HCT116 (cell line): ENCODE measurements around the gene RIN1. TPM values are rescaled to one million over a fixed set of nuclear protein-coding genes. Genes with fewer than 3 reads are reported as not detected.

Experiments
- ATAC-seq: fragments of 200-7000 bp; cut with Tn5 transposase; 2 replicates; pipeline ENCODE4 v1.9.1; 2020; ENCODE audit warnings: mild to moderate bottlenecking, moderate library complexity
- BruUV-seq: library from RNA; stranded (reverse); fragments of 400-500 nt; replicated peaks from 2 replicates; lab custom pipeline; 2021; lab: Mats Ljungman, UMichigan
- CTCF ChIA-PET: fragments of 300-600 bp; sonication (Branson Sonifier 250); formaldehyde crosslinking; loops from one replicate; lab custom pipeline; 2021; ENCODE audit warnings: antibody characterized with exemption; lab: Charles Lee
- POLR2A ChIA-PET: fragments of 300-600, 350-600 bp; sonication (Branson Sonifier 250); formaldehyde crosslinking; loops from one replicate; lab custom pipeline; 2021; ENCODE audit warnings: antibody characterized with exemption; lab: Charles Lee
- RAD21 ChIA-PET, 2 experiments: fragments of 300-600 bp; sonication (Branson Sonifier 250); formaldehyde crosslinking; loops; one replicate each; lab custom pipeline; 2023; ENCODE audit warnings: low total read pairs in 2 of 2; ENCODE audit not compliant: uncharacterized antibody in 2 of 2, unreplicated experiment in 2 of 2, low non-redundant PET in 1 of 2; lab: Charles Lee
- DNase-seq: peaks from one replicate; pipeline ENCODE4 v3.0.0-alpha.2; 2010; ENCODE audit warnings: low read depth, low spot score
- H2AFZ ChIP-seq: fragments of 200-600 bp; shearing (Covaris generic), sonication (generic); 2 replicates; pipeline ENCODE4 v1.6.1; 2017; ENCODE audit warnings: low read depth, mixed run types, mixed read lengths, antibody characterized with exemption, low read length; ENCODE audit not compliant: poor library complexity, severe bottlenecking
- H3K27ac ChIP-seq: 2 replicates; pipeline ENCODE4 v1.5.1; 2012; ENCODE audit warnings: low read depth, low read length
- H3K27me3 ChIP-seq: fragments of 200-600 bp; sonication (generic); 2 replicates; pipeline ENCODE4 v1.6.1; 2016; ENCODE audit warnings: mixed run types, low read length, mixed read lengths; ENCODE audit not compliant: insufficient read depth
- H3K36me3 ChIP-seq, 2 experiments: fragments of 200-500 bp in 1 of 2; fragments of 200-600 bp in 1 of 2; sonication (Bioruptor generic) in 1 of 2; sonication (generic) in 1 of 2; 2 replicates each; pipeline versions ENCODE4 v1.5.1 to v1.6.1; 2014 to 2016; ENCODE audit warnings: low read length in 2 of 2, inconsistent platforms in 1 of 2, mixed read lengths in 1 of 2, mixed run types in 1 of 2; ENCODE audit not compliant: insufficient read depth in 2 of 2, control insufficient read depth in 1 of 2
- H3K4me1 ChIP-seq, 2 experiments: fragments of 200-600 bp in 1 of 2; sonication (generic) in 1 of 2; 2 replicates each; pipeline versions ENCODE4 v1.5.1 to v1.6.1; 2012 to 2017; ENCODE audit warnings: low read length in 2 of 2, inconsistent platforms in 1 of 2, mild to moderate bottlenecking in 1 of 2, mixed read lengths in 1 of 2, mixed run types in 1 of 2, moderate library complexity in 1 of 2; ENCODE audit not compliant: insufficient read depth in 2 of 2, control insufficient read depth in 1 of 2
- H3K4me2 ChIP-seq: fragments of 200-600 bp; sonication (generic); 2 replicates; pipeline ENCODE4 v1.6.1; 2017; ENCODE audit warnings: mixed run types, low read length, mixed read lengths
- H3K4me3 ChIP-seq, 2 experiments: fragments of 200-600 bp in 1 of 2; sonication (generic) in 1 of 2; replicated peaks in 1 of 2; 2 replicates each; pipeline ENCODE4 v1.5.1; 2011 to 2016; ENCODE audit warnings: low read length in 2 of 2, control low read depth in 1 of 2, low read depth in 1 of 2, mild to moderate bottlenecking in 1 of 2, mixed read lengths in 1 of 2, mixed run types in 1 of 2
- H3K79me2 ChIP-seq: fragments of 200-600 bp; sonication (generic); 2 replicates; pipeline ENCODE4 v1.6.1; 2017; ENCODE audit warnings: mild to moderate bottlenecking, mixed run types, low read length, moderate library complexity, mixed read lengths; ENCODE audit not compliant: insufficient read depth
- H3K9ac ChIP-seq: fragments of 200-600 bp; sonication (generic); 2 replicates; pipeline ENCODE4 v1.6.1; 2016; ENCODE audit warnings: low read length, mixed read lengths
- H3K9me2 ChIP-seq: fragments of 200-600 bp; sonication (generic), shearing (Covaris generic); 2 replicates; pipeline ENCODE4 v1.6.1; 2017; ENCODE audit warnings: mixed run types, mild to moderate bottlenecking, moderate library complexity; ENCODE audit not compliant: insufficient read depth
- H3K9me3 ChIP-seq, 2 experiments: fragments of 200-500 bp in 1 of 2; fragments of 200-600 bp in 1 of 2; sonication (Bioruptor generic) in 1 of 2; sonication (generic) in 1 of 2; 2 replicates each; pipeline ENCODE4 v1.6.1; 2014 to 2017; ENCODE audit warnings: low read length in 2 of 2, mixed read lengths in 2 of 2, inconsistent platforms in 1 of 2, low read depth in 1 of 2, mild to moderate bottlenecking in 1 of 2, mixed run types in 1 of 2, moderate library complexity in 1 of 2; ENCODE audit not compliant: control insufficient read depth in 1 of 2, insufficient read depth in 1 of 2
- H4K20me1 ChIP-seq: fragments of 200-600 bp; sonication (generic), shearing (Covaris generic); 2 replicates; pipeline ENCODE4 v1.6.1; 2017; ENCODE audit warnings: mixed run types, mild to moderate bottlenecking, moderate library complexity; ENCODE audit not compliant: insufficient read depth
- CBX3 ChIP-seq: IDR thresholded peaks from 2 replicates; pipeline ENCODE4 v1.6.1; 2012; ENCODE audit warnings: low read depth
- CEBPB ChIP-seq: IDR thresholded peaks from 2 replicates; pipeline ENCODE4 v1.6.1; 2012; ENCODE audit warnings: low read depth
- EGR1 ChIP-seq: IDR thresholded peaks from 2 replicates; pipeline ENCODE4 v1.6.1; 2012; ENCODE audit warnings: low read depth
- ELF1 ChIP-seq: IDR thresholded peaks from 2 replicates; pipeline ENCODE4 v1.6.1; 2012; ENCODE audit warnings: low read depth, borderline replicate concordance
- POLR2AphosphoS5 ChIP-seq: IDR thresholded peaks from 2 replicates; pipeline ENCODE4 v1.6.1; 2011; ENCODE audit warnings: mild to moderate bottlenecking, low read depth, low read length, moderate library complexity
- SIN3A ChIP-seq: IDR thresholded peaks from 2 replicates; pipeline ENCODE4 v1.6.1; 2012; ENCODE audit warnings: low read depth
- SRF ChIP-seq: IDR thresholded peaks from 2 replicates; pipeline ENCODE4 v1.6.1; 2012; ENCODE audit warnings: low read depth
- ZFX ChIP-seq: fragments of 450-650 bp; IDR thresholded peaks from 2 replicates; pipeline ENCODE4 v1.6.1; 2017
- intact Hi-C: fragments of 100-400 bp; cut with micrococcal nuclease; formaldehyde crosslinking; loops from 2 replicates; pipeline ENCODE4 v1.10.0; 2022
- total RNA-seq: library from RNA; stranded (reverse); gene quantifications from one replicate; pipeline ENCODE4 v1.2.1, GENCODE V29; 2021; ENCODE audit not compliant: unreplicated experiment
- TF ChIP-seq, protein P1 (sequence below): IDR thresholded peaks from 2 replicates; pipeline ENCODE4 v1.6.1; 2011; ENCODE audit warnings: mild to moderate bottlenecking, low read length, moderate library complexity; ENCODE audit not compliant: insufficient replicate concordance; ENCODE audit errors: extremely low read depth
- TF ChIP-seq, protein P2 (sequence below): IDR thresholded peaks from 2 replicates; pipeline ENCODE4 v1.6.1; 2012
- TF ChIP-seq, protein P3 (sequence below), 3 experiments: fragments of 200-600 bp in 1 of 3; sonication (generic) in 1 of 3; IDR thresholded peaks in 2 of 3; conservative IDR thresholded peaks in 1 of 3; 2 replicates each; pipeline ENCODE4 v1.5.1; 2012 to 2017; ENCODE audit warnings: low read depth in 2 of 3, low read length in 2 of 3, antibody characterized with exemption in 1 of 3, borderline replicate concordance in 1 of 3, control low read depth in 1 of 3, mild to moderate bottlenecking in 1 of 3, mixed read lengths in 1 of 3, mixed run types in 1 of 3, moderate library complexity in 1 of 3; ENCODE audit not compliant: insufficient read depth in 1 of 3
- TF ChIP-seq, protein P4 (sequence below): IDR thresholded peaks from 2 replicates; pipeline ENCODE4 v1.6.1; 2012

Gene RIN1
- total RNA-seq, 1 experiment from 2014 or later: 38.7 TPM

DNA sequence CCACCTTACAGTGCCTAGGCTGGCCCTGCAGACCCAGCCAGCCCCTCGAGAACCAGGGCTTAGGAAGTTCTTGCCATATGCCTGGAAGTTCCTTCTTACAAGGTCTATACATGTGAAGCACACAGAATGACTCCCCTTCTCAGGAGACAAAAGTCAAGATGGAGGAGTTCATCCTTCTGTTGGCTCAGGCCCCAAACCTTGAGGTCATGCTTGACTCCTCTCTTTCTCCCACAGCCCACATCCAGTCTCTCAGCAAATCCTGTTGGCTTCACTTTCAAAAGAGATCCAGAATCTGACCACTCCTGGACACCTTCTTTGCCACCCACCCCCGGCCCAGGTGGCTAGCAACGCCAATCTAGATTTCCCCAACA, 17.6 kb downstream of the RIN1 start (continued):
- TF ChIP-seq, protein P1, sequence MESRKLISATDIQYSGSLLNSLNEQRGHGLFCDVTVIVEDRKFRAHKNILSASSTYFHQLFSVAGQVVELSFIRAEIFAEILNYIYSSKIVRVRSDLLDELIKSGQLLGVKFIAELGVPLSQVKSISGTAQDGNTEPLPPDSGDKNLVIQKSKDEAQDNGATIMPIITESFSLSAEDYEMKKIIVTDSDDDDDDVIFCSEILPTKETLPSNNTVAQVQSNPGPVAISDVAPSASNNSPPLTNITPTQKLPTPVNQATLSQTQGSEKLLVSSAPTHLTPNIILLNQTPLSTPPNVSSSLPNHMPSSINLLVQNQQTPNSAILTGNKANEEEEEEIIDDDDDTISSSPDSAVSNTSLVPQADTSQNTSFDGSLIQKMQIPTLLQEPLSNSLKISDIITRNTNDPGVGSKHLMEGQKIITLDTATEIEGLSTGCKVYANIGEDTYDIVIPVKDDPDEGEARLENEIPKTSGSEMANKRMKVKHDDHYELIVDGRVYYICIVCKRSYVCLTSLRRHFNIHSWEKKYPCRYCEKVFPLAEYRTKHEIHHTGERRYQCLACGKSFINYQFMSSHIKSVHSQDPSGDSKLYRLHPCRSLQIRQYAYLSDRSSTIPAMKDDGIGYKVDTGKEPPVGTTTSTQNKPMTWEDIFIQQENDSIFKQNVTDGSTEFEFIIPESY: no peak
- TF ChIP-seq ZFX: no peak
- TF ChIP-seq SIN3A: no peak
- no peak for TF ChIP-seq EGR1
- no peak for TF ChIP-seq SRF
- TF ChIP-seq, all 23 proteins: peak for 0

DNA sequence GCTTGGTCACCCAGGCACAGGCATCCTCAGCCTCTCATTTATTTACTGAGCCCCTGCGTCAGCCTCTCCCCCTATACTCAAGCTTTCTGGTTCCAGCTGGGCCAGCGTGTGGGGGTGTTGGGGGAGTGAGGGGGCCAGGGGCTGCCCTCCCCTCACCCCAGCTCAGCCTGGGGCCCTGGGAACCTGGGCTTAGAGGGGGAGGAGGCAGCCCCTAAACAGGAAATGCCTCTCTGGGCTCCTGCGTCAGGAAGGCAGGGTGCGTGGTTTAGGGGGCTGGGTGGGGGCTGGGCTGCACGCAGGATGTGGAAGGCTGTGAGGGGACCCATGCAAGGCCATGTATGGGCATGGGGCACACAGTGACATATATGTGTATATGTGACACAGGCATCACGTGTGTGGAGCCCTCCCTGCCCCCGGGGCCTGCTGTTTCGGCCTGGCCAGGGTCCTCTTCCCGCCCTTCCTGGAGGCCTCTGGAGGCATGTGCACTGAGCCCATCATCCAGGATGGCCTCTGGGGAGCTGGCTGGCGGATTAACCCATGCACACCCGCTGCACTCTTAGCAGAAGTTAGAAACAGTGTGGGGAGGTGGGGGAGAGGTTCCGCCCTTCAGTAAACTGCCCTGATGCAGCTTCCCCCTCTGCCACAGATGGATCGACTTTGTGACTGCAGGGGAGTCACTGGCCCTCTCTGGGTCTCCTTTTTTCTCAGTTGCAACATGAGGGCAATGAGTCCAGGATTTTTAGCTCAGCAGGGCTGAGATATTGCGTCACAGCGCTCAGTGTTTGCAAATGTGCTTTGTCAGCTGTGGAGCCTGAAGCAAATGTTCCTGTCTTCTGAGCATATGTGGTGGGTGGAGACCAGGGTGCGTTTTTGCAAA, 18.3 kb downstream of the RIN1 start:
- TF ChIP-seq ELF1 (no peak), POLR2AphosphoS5 (no peak), CEBPB (no peak), CBX3 (no peak), SRF (no peak)
- TF ChIP-seq, protein P2, sequence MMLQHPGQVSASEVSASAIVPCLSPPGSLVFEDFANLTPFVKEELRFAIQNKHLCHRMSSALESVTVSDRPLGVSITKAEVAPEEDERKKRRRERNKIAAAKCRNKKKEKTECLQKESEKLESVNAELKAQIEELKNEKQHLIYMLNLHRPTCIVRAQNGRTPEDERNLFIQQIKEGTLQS: no peak
- TF ChIP-seq, protein P3, sequence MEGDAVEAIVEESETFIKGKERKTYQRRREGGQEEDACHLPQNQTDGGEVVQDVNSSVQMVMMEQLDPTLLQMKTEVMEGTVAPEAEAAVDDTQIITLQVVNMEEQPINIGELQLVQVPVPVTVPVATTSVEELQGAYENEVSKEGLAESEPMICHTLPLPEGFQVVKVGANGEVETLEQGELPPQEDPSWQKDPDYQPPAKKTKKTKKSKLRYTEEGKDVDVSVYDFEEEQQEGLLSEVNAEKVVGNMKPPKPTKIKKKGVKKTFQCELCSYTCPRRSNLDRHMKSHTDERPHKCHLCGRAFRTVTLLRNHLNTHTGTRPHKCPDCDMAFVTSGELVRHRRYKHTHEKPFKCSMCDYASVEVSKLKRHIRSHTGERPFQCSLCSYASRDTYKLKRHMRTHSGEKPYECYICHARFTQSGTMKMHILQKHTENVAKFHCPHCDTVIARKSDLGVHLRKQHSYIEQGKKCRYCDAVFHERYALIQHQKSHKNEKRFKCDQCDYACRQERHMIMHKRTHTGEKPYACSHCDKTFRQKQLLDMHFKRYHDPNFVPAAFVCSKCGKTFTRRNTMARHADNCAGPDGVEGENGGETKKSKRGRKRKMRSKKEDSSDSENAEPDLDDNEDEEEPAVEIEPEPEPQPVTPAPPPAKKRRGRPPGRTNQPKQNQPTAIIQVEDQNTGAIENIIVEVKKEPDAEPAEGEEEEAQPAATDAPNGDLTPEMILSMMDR (IDR thresholded peaks at IDR 0.05 in 2 of 3, conservative IDR thresholded peaks at IDR 0.05 in 1 of 3; ENCODE audit: borderline replicate concordance in 1 of 3, insufficient read depth in 1 of 3, low read depth in 2 of 3, low read length in 2 of 3): no peak
- TF ChIP-seq, protein P4, sequence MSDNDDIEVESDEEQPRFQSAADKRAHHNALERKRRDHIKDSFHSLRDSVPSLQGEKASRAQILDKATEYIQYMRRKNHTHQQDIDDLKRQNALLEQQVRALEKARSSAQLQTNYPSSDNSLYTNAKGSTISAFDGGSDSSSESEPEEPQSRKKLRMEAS: no peak
- ATAC-seq (no peak), DNase-seq (no peak)
- no peak overlapping the region for H3K4me2 ChIP-seq
- ChIA-PET CTCF (no interaction called here), RAD21 (no interaction called here), POLR2A (no interaction called here)
- H3K4me1 ChIP-seq: peaks cover 10 to 11% of the 10 kb centered on the region in 2 experiments
- no peaks in the 10 kb centered on the region for H3K36me3 ChIP-seq
- no peaks in the 10 kb centered on the region for H3K9me2 ChIP-seq
- BruUV-seq: no TSS peak
- no peaks in the 10 kb centered on the region for H3K79me2 ChIP-seq
- no peak overlapping the region for H3K9ac ChIP-seq
- H3K9me3 ChIP-seq: no peaks in the 10 kb centered on the region
- no peaks in the 10 kb centered on the region for H4K20me1 ChIP-seq
- H3K27me3 ChIP-seq: no peaks in the 10 kb centered on the region
- H3K4me3 ChIP-seq: no peak overlapping the region
- H2AFZ ChIP-seq: no peak overlapping the region
- H3K27ac ChIP-seq: no peak overlapping the region
- intact Hi-C loops: no loop called here
